Mesenchymal stem cell (in vitro differentiated cells and primary cell): Measurements from ENCODE around the gene METTL9.

Experiments used
- DNase-seq: peaks from one replicate; pipeline ENCODE4 v3.0.0-alpha.2; 2013
- H2AFZ ChIP-seq: one replicate; pipeline ENCODE4 v1.6.1; 2013; ENCODE audit warnings: low read depth, mild to moderate bottlenecking, control low read depth, inconsistent platforms, low read length, moderate library complexity
- H2AK5ac ChIP-seq: 2 replicates; pipeline ENCODE4 v1.6.1; 2013; ENCODE audit warnings: low read length, moderate library complexity, mild to moderate bottlenecking, inconsistent platforms; ENCODE audit not compliant: severe bottlenecking
- H2BK120ac ChIP-seq: one replicate; pipeline ENCODE4 v1.6.1; 2013; ENCODE audit warnings: low read depth, mild to moderate bottlenecking, inconsistent platforms, low read length, moderate library complexity
- H2BK12ac ChIP-seq, 2 experiments: one replicate each; pipeline ENCODE4 v1.6.1; 2013; ENCODE audit warnings: inconsistent platforms in 2 of 2, low read length in 2 of 2, mild to moderate bottlenecking in 2 of 2, moderate library complexity in 2 of 2, control low read depth in 1 of 2
- H2BK15ac ChIP-seq: one replicate; pipeline ENCODE4 v1.6.1; 2013; ENCODE audit warnings: mild to moderate bottlenecking, low read depth, inconsistent platforms; ENCODE audit not compliant: poor library complexity, severe bottlenecking
- H2BK5ac ChIP-seq: 2 replicates; pipeline ENCODE4 v1.6.1; 2013; ENCODE audit warnings: low read depth, mild to moderate bottlenecking, low read length, control low read depth, inconsistent platforms; ENCODE audit not compliant: poor library complexity, severe bottlenecking
- H3K14ac ChIP-seq, 2 experiments: one replicate each; pipeline ENCODE4 v1.6.1; 2013; ENCODE audit warnings: inconsistent platforms in 2 of 2, low read length in 2 of 2, control low read depth in 1 of 2, mild to moderate bottlenecking in 1 of 2, moderate library complexity in 1 of 2
- H3K18ac ChIP-seq, 2 experiments: one replicate each; pipeline ENCODE4 v1.6.1; 2013; ENCODE audit warnings: inconsistent platforms in 2 of 2, low read length in 2 of 2, control low read depth in 1 of 2, low read depth in 1 of 2, mild to moderate bottlenecking in 1 of 2
- H3K23ac ChIP-seq, 2 experiments: one replicate each; pipeline ENCODE4 v1.6.1; 2013; ENCODE audit warnings: inconsistent platforms in 2 of 2, low read length in 2 of 2, mild to moderate bottlenecking in 2 of 2, moderate library complexity in 2 of 2, control low read depth in 1 of 2
- H3K27ac ChIP-seq: 2 replicates; pipeline ENCODE4 v1.5.1; 2013; ENCODE audit warnings: mild to moderate bottlenecking, moderate library complexity, low read length, control low read depth, inconsistent platforms; ENCODE audit not compliant: poor library complexity, severe bottlenecking
- H3K27me3 ChIP-seq, 2 experiments: 2 replicates each; pipeline versions ENCODE4 v1.6.1 to v1.7.0; 2013; ENCODE audit warnings: low read length in 2 of 2, mild to moderate bottlenecking in 2 of 2, moderate library complexity in 2 of 2, control low read depth in 1 of 2, inconsistent platforms in 1 of 2; ENCODE audit not compliant: control insufficient read depth in 1 of 2, insufficient read depth in 1 of 2
- H3K36me3 ChIP-seq, 2 experiments: 2 replicates each; pipeline versions ENCODE4 v1.6.1 to v1.7.0; 2013; ENCODE audit warnings: low read length in 2 of 2, control low read depth in 1 of 2, inconsistent platforms in 1 of 2, low read depth in 1 of 2, mild to moderate bottlenecking in 1 of 2; ENCODE audit not compliant: insufficient read depth in 2 of 2, control insufficient read depth in 1 of 2
- H3K4ac ChIP-seq, 2 experiments: one replicate each; pipeline ENCODE4 v1.6.1; 2013; ENCODE audit warnings: inconsistent platforms in 2 of 2, low read length in 2 of 2, mild to moderate bottlenecking in 2 of 2, moderate library complexity in 2 of 2, control low read depth in 1 of 2, low read depth in 1 of 2
- H3K4me1 ChIP-seq: 2 replicates; pipeline ENCODE4 v1.6.1; 2013; ENCODE audit warnings: low read depth, low read length, control low read depth; ENCODE audit not compliant: control insufficient read depth, insufficient read depth
- H3K4me2 ChIP-seq: 2 replicates; pipeline ENCODE4 v1.6.1; 2013; ENCODE audit warnings: low read length, mild to moderate bottlenecking, inconsistent platforms; ENCODE audit not compliant: poor library complexity, severe bottlenecking
- H3K4me3 ChIP-seq, 2 experiments: 2 replicates each; pipeline versions ENCODE4 v1.5.1 to v1.7.0; 2013; ENCODE audit warnings: low read length in 2 of 2, mild to moderate bottlenecking in 2 of 2, control low read depth in 1 of 2, low read depth in 1 of 2; ENCODE audit not compliant: insufficient read depth in 1 of 2
- H3K79me1 ChIP-seq: replicated peaks from 2 replicates; pipeline ENCODE4 v1.6.1; 2013; ENCODE audit warnings: mild to moderate bottlenecking, control low read depth, low read length, inconsistent platforms; ENCODE audit not compliant: poor library complexity, severe bottlenecking
- H3K9ac ChIP-seq: 2 replicates; pipeline ENCODE4 v1.7.0; 2013; ENCODE audit warnings: mild to moderate bottlenecking, low read length, moderate library complexity
- H3K9me3 ChIP-seq: 2 replicates; pipeline ENCODE4 v1.7.0; 2013; ENCODE audit warnings: mild to moderate bottlenecking, low read length; ENCODE audit not compliant: control insufficient read depth
- H4K8ac ChIP-seq: one replicate; pipeline ENCODE4 v1.6.1; 2013; ENCODE audit warnings: inconsistent platforms, mild to moderate bottlenecking, low read length, moderate library complexity
- H4K91ac ChIP-seq: one replicate; pipeline ENCODE4 v1.6.1; 2013; ENCODE audit warnings: mild to moderate bottlenecking, low read length, inconsistent platforms
- WGBS: methylation state at CpG from one replicate; pipeline ENCODE4 v1.1.7; 2013; ENCODE audit warnings: mixed read lengths; 5-methylcytosine and 5-hydroxymethylcytosine counted together

Gene METTL9

DNA sequence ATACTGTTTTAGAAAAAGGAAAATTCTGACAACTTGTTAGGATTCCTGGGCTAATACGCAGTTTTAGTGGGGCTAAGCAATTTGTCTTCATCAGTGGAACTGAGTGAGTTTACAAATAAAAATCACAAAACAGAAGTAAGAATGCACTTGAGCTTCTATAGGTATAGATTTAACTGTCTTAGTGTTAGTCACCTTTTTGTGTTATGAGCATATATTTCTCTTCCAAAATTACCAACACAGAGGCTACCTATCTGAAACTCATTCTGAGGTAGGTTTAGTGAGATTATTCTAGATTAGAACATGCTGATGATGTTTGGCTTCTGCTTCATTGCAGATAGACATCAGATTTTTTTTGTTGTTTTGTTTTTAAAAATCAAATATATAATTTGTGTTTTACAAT is 23.2 kb downstream of the METTL9 start:
- Histone ChIP-seq H3K4me3 (no peak overlapping the region), H3K27me3 (no peaks in the 10 kb centered on the region), H4K91ac (no peak overlapping the region), H2BK5ac (no peak overlapping the region), H2BK12ac (no peak overlapping the region), H2AFZ (no peak overlapping the region), H3K23ac (no peak overlapping the region), H3K79me1 (peaks cover 17% of the 10 kb centered on the region), H3K18ac (no peak overlapping the region), H3K4me1 (peaks cover 8% of the 10 kb centered on the region), H4K8ac (no peak overlapping the region), H2AK5ac (no peak overlapping the region), H2BK15ac (no peak overlapping the region), H3K9me3 (no peaks in the 10 kb centered on the region), H2BK120ac (no peak overlapping the region), H3K36me3 (peaks cover 0 to 53% of the 10 kb centered on the region in 2 experiments), H3K4ac (no peak overlapping the region), H3K27ac (no peak overlapping the region), H3K14ac (no peak overlapping the region), H3K9ac (no peak overlapping the region), H3K4me2 (no peak overlapping the region)
- no peak for DNase-seq
- 100% methylated on average over 1 of the region's 1 CpG for WGBS

DNA sequence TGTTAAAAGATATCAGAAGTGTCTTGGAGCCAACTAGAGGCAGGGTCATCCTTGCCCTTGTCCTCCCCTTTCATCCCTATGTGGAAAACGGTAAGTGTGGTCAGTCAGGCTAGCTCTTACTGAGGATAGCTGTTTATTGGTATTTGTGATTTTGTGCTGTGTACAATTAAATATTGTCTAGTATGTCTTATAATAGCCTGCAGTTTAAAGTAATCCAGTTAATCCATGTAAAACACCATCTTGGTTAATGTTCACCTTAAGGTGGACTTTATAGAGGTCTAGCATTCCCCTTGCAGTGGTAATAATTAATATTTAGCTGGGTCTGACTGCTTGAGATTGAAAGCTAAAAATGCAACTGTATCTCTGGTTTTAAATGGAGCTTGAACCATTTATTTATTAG is 25.6 kb downstream of the METTL9 start:
- Histone ChIP-seq H2BK120ac (no peak overlapping the region), H2BK12ac (no peak overlapping the region), H3K79me1 (peaks cover 20% of the 10 kb centered on the region), H3K14ac (no peak overlapping the region), H3K9me3 (no peaks in the 10 kb centered on the region), H3K4me1 (peaks cover 8% of the 10 kb centered on the region), H3K23ac (no peak overlapping the region), H2AK5ac (no peak overlapping the region), H3K27me3 (no peaks in the 10 kb centered on the region), H3K27ac (peak overlapping the region; percentile 62), H3K4me2 (peak overlapping the region; percentile 44), H4K91ac (no peak overlapping the region), H3K4me3 (no peak overlapping the region), H3K9ac (peak overlapping the region; percentile 81), H3K36me3 (peaks cover 7 to 53% of the 10 kb centered on the region in 2 experiments), H4K8ac (no peak overlapping the region), H2BK15ac (no peak overlapping the region), H3K18ac (no peak overlapping the region), H2BK5ac (no peak overlapping the region), H2AFZ (no peak overlapping the region), H3K4ac (no peak overlapping the region)
- WGBS, result no CpG with 5 or more reads among the region's 1 CpG
- no peak for DNase-seq

DNA sequence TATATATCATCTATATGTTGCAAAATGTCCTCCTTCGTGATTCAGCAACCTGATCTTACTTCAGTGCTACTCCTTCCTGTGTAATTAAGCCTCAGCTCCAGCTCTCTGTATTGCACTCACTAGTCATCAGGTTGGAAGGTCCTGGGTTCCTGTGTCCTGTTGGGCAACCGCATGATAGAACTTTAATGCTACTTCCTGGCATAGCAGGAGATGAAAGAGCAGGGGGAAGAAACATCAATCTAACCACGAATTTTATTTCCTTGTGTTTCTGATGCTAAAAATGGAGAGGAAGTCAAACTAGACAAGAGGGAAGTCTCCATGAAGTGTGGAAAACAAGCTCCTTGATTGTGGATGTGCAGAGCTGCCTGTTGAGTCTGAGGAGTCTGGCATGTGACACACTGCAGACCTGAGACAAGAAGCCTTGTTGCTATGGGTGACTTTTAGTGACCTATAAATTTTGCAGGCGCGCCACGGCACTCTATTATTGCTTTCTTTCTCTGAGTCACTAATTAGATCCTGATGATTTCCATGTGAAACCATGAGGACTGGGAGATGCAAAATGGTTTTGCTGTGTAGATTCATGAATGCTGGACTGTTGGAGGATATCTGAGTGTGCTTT is 27.4 kb downstream of the METTL9 start:
- 2% methylated on average over 6 of the region's 6 CpGs for WGBS
- Histone ChIP-seq H2BK15ac (no peak overlapping the region), H3K14ac (no peak overlapping the region), H3K9ac (peak overlapping the region; percentile 81), H3K23ac (no peak overlapping the region), H4K91ac (no peak overlapping the region), H3K36me3 (peaks cover 15 to 57% of the 10 kb centered on the region in 2 experiments), H3K4me3 (peak overlapping the region in 1 of 2 experiments; percentile 54), H2AFZ (no peak overlapping the region), H3K4ac (no peak overlapping the region), H2BK12ac (no peak overlapping the region), H4K8ac (no peak overlapping the region), H3K9me3 (no peaks in the 10 kb centered on the region), H3K18ac (peak overlapping the region in 1 of 2 experiments; percentile 29), H3K4me1 (peaks cover 10% of the 10 kb centered on the region), H3K27me3 (no peaks in the 10 kb centered on the region), H2BK5ac (no peak overlapping the region), H2BK120ac (no peak overlapping the region), H2AK5ac (no peak overlapping the region), H3K79me1 (peaks cover 18% of the 10 kb centered on the region), H3K4me2 (no peak overlapping the region), H3K27ac (peak overlapping the region; percentile 78)
- peak; percentile 95 for DNase-seq

DNA sequence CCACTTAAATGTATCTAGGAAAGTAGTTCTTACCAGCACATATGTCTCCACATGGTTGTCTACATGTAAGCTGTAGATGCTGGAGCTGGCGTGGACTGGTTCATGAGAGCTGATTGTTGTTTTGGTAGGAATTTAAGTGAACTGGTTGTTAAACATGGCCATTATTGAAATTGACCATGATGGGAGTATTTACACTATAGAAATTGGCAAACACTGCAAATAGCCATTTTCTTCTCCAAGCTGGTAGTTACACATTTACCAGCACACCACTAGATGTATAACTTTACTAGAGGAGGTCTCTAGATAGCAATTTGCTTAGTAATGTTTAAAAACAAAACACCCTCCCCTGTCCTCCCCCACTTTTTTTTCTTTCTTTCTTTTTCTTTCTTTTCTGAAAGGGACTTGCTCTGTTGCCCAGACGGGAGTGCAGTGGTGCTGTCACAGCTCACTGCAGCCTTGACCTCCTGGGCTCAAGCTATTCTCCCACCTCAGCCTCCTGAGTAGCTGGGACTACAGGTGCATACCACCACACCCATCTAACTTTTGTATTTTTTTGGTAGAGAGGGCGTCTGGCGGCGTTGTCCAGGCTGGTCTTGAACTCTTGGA is 28.8 kb downstream of the METTL9 start:
- H3K9me3 ChIP-seq, result no peaks in the 10 kb centered on the region
- peak overlapping the region; percentile 81 for H3K9ac ChIP-seq
- H3K27ac ChIP-seq, result peak overlapping the region; percentile 58
- H3K4me1 ChIP-seq, result peaks cover 9% of the 10 kb centered on the region
- H3K23ac ChIP-seq, result no peak overlapping the region
- no peak overlapping the region for H2AK5ac ChIP-seq
- no peak for DNase-seq
- no peak overlapping the region for H2BK12ac ChIP-seq
- no peak overlapping the region for H2BK5ac ChIP-seq
- H3K4me3 ChIP-seq, result no peak overlapping the region
- H3K14ac ChIP-seq, result no peak overlapping the region
- H3K4ac ChIP-seq, result no peak overlapping the region
- H2BK15ac ChIP-seq, result no peak overlapping the region
- WGBS, result 96% methylated on average over 5 of the region's 5 CpGs
- no peak overlapping the region for H3K18ac ChIP-seq
- no peak overlapping the region for H4K91ac ChIP-seq
- H3K79me1 ChIP-seq, result peaks cover 24% of the 10 kb centered on the region
- H2BK120ac ChIP-seq, result no peak overlapping the region
- no peak overlapping the region for H2AFZ ChIP-seq
- H3K36me3 ChIP-seq, result peaks cover 15 to 58% of the 10 kb centered on the region in 2 experiments
- H4K8ac ChIP-seq, result no peak overlapping the region
- no peak overlapping the region for H3K4me2 ChIP-seq
- H3K27me3 ChIP-seq, result no peaks in the 10 kb centered on the region
